Activated CD4-positive, alpha-beta T cell treated with anti-CD3 and anti-CD28 coated beads, Interleukin-2, amount 10 ng/mL, durations not matched to agents 7 days and 5 days (primary cell): ENCODE data around the gene MPDU1. TPM values are rescaled to one million over a fixed set of nuclear protein-coding genes. Genes with fewer than 3 reads are reported as not detected.
"Not testable (repeated sequence)": the region's sequence is repeated elsewhere in the genome, so short reads cannot be mapped to it uniquely, and the experiment has no call there.

ENCODE experiments used
- CTCF ChIA-PET: fragments of 350-600 bp; sonication (Branson Sonifier 250); formaldehyde crosslinking; loops from one replicate; lab custom pipeline; 2021; ENCODE audit warnings: antibody characterized with exemption; lab: Charles Lee
- POLR2A ChIA-PET: fragments of 350-600 bp; sonication (Branson Sonifier 250); formaldehyde crosslinking; loops from one replicate; lab custom pipeline; 2021; ENCODE audit warnings: antibody characterized with exemption; lab: Charles Lee
- DNase-seq: peaks from one replicate; pipeline ENCODE4 v3.0.0-alpha.2; 2020
- H3K27ac Mint-ChIP-seq: one replicate; pipeline ENCODE4 v1.8.0; 2021; ENCODE audit warnings: mild to moderate bottlenecking, moderate library complexity, mixed read lengths
- H3K27me3 Mint-ChIP-seq: one replicate; pipeline ENCODE4 v1.8.0; 2021; ENCODE audit warnings: mixed read lengths
- H3K36me3 Mint-ChIP-seq: one replicate; pipeline ENCODE4 v1.8.0; 2021; ENCODE audit warnings: low read depth, mixed read lengths
- H3K4me1 Mint-ChIP-seq: one replicate; pipeline ENCODE4 v1.8.0; 2021; ENCODE audit warnings: mixed read lengths
- H3K4me3 Mint-ChIP-seq: one replicate; pipeline ENCODE4 v1.8.0; 2021; ENCODE audit warnings: mild to moderate bottlenecking, moderate library complexity, mixed read lengths
- H3K9me3 Mint-ChIP-seq: one replicate; pipeline ENCODE4 v1.8.0; 2021; ENCODE audit warnings: mixed read lengths
- total RNA-seq, 2 experiments: library from RNA; stranded (reverse); gene quantifications; one replicate each; pipeline ENCODE4 v1.2.3, GENCODE V29; 2021

The MPDU1 gene
- total RNA-seq, 2 experiments from 2014 or later: 62.3 to 81.7 TPM

DNA sequence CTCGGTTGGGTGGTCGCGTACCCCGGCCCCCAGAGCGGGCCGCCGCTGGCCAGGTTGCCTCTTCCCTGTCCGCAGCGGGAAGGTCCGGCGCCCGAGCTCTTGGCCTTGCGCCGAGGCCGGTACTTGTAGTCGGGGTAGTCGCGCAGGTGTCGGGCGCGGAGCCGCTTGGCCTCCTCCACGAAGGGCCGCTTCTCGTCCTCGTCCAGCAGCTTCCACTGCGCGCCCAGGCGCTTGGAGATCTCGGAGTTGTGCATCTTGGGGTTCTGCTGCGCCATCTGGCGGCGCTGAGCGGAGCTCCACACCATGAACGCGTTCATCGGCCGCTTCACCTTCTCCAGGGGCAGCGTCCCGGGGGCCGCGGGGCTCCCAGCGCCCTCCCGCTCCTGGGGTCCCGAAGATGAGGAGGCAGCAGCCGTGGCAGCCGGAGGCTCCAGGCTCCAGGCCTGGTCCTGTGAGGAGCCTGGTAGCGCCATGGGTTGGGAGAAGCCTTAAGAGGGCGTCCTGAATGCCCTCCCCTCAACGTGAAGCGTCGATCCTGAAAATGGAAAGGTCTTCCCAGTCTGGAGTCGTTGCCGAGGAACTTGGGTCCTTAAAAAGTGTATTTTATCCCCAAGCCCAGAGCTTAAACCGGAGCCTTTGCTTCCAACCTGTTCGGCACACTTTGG is 5.7 kb downstream of the MPDU1 start:
- no peaks in the 10 kb centered on the region for H3K9me3 Mint-ChIP-seq
- CTCF ChIA-PET: interaction anchor here (0.6 to 2.7 kb wide), 25 partner anchors 9 to 252 kb away, joined by 3 to 18 read pairs (median 3); partner anchors contain the start of genes FXR2, SAT2, SENP3 and TP53
- POLR2A ChIA-PET: interaction anchor here (1.0 kb wide), 1 partner anchor 15 kb away, joined by 3 read pairs; no protein-coding TSS in a partner anchor
- no peak overlapping the region for H3K27ac Mint-ChIP-seq
- no peaks in the 10 kb centered on the region for H3K27me3 Mint-ChIP-seq
- no peak overlapping the region for H3K4me3 Mint-ChIP-seq
- H3K36me3 Mint-ChIP-seq: peaks cover 39% of the 10 kb centered on the region
- DNase-seq: peak; percentile 74
- peaks cover 19% of the 10 kb centered on the region for H3K4me1 Mint-ChIP-seq

DNA sequence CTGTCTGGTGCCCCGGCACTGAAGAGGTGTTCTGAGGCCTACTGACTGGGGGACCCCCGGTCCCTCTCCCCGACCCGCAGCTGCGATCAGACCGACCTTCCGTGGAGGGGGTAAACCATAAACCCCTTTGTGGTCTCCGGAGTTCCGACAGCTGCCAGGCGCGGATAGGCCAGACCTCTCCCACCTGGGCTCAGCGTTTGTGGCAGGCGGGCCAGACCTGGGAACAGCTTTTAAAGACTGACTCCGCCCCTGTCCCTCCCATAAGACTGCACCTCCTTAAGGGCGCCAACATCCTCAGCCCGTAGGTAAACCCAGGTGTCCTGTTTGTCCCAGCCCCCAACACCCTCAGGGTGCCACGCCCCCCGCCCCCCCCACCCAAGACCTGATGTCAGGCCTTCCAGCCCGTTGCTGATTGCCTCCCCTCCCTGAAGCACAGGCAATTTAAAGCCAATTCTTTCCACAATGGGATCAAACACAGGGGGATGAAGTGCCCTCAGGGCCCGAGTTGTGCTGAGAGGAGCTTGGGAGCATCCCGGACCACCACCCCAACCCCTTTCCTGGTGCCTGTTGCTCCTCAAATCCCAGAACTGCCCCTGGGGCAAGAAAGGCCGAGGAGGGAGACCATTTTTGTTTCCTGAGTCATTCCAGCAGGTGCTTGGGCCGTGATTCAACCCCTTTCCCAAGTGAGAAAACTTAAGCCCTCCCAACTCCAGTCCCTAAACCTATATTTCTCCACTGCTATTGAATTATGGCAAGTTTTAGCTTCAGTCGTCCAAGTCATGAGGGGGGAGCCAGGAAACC is 6.4 kb downstream of the MPDU1 start, which contains the start of gene SOX15:
Gene SOX15, minus strand, starts transcription at position 204 of the 801 bp plus-strand sequence. CDS start 418 bp downstream, outside the sequence.
- H3K4me3 Mint-ChIP-seq: no peak within 1 kb of the TSS
- peaks cover 37% of the 10 kb centered on the region for H3K36me3 Mint-ChIP-seq
- H3K27me3 Mint-ChIP-seq: no peaks in the 10 kb centered on the region
- H3K9me3 Mint-ChIP-seq: no peaks in the 10 kb centered on the region
- ChIA-PET POLR2A (no interaction called here), CTCF (interaction anchor here (0.6 to 2.7 kb wide), 16 partner anchors 9 to 225 kb away, joined by 3 to 18 read pairs (median 4); partner anchors contain the start of genes FXR2, SAT2 and SENP3)
- H3K4me1 Mint-ChIP-seq: peaks cover 12% of the 10 kb centered on the region
- no peak for DNase-seq
- peak within 1 kb of the TSS; percentile 25 for H3K27ac Mint-ChIP-seq

DNA sequence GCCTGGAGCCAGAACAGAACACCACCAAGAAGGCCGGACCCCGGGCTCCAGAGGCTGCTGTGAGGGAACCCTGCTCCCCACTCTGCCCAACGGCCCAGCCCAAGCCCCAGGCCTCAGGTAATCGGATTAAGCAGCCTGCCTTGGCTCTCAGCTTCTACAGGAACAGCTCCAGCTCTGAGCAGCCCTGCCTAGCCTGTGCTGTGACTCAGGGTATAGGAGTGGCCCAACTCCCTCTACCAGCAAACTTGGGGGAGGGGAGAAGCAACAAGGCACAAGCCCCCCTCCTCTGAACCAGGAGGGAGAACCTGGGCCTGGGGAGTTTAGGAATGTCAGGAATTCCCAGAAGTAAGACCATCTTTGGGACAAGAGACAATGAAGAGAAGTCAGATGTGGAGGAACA is 7.1 kb downstream of the MPDU1 start:
- Mint-ChIP-seq H3K27me3 (no peaks in the 10 kb centered on the region), H3K4me3 (no peak overlapping the region), H3K9me3 (no peaks in the 10 kb centered on the region), H3K36me3 (peaks cover 42% of the 10 kb centered on the region), H3K4me1 (peaks cover 6% of the 10 kb centered on the region), H3K27ac (peak overlapping the region; percentile 25)
- ChIA-PET POLR2A (no interaction called here), CTCF (interaction anchor here (1.6 to 2.7 kb wide), 3 partner anchors 11 to 154 kb away, joined by 3 to 16 read pairs (median 11); partner anchors contain the start of gene SENP3)
- DNase-seq: no peak

DNA sequence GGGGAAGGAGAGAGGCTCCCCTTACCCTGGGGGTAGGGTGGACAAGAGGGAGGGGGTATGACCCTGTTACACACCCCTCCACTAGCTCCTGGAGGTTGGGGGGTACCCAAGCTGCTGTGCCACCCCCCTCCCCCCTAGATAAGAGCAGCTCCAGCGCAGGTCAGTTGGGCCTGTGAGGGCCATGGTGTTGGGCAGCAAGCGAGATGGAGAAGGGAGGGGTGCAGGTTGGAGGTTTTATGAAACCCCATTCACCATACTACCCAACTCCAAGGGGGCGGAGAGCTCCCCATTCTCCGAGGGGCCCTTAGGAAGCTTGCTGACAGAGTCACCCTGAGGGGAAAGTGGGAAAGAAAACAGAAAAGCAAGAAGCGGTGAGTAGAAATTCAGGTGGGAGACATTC is 7.9 kb downstream of the MPDU1 start:
- Mint-ChIP-seq H3K36me3 (peaks cover 47% of the 10 kb centered on the region), H3K9me3 (no peaks in the 10 kb centered on the region), H3K4me1 (peaks cover 4% of the 10 kb centered on the region), H3K27me3 (no peaks in the 10 kb centered on the region), H3K27ac (peak overlapping the region; percentile 46), H3K4me3 (no peak overlapping the region)
- POLR2A ChIA-PET: no interaction called here
- DNase-seq: no peak
- CTCF ChIA-PET: interaction anchor here (0.7 to 1.1 kb wide), 4 partner anchors 9 to 96 kb away, joined by 3 to 5 read pairs (median 4); partner anchors contain the start of genes FXR2, TP53 and WRAP53

DNA sequence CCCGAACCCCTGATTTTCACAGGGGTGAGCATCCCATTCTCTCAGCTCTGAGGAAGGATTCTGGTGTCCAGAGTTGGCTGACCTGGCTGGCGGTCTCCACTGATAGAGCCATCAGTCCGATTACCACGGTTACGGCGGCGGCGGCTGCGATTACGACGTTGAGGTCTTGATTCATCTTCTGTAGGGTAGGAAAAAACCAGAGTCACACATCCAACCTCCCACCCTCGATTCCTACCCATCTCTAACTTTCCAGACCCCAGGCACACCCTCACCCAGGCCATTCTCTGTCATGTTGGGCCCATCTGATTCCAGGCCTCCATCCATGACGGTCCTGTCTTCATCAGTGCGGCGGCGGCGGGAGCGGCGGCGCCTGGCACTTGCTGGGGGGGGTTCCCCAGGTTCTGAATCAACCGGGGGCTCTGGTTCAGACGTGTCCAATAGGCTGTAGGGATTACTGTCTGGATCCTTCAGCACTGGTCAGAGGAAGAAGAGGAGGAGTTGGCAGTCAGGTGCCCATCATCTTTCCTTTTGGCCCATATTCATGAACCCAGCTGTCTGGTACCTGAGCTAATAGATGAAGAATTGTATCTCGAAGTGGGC is 8.9 kb downstream of the MPDU1 start:
- no peaks in the 10 kb centered on the region for H3K9me3 Mint-ChIP-seq
- no peak for DNase-seq
- ChIA-PET POLR2A (no interaction called here), CTCF (interaction anchor here (0.7 to 1.4 kb wide), 3 partner anchors 9 to 95 kb away, joined by 3 to 5 read pairs (median 4); partner anchors contain the start of genes MPDU1, TP53 and WRAP53)
- H3K4me3 Mint-ChIP-seq: no peak overlapping the region
- H3K36me3 Mint-ChIP-seq: peaks cover 45% of the 10 kb centered on the region
- H3K27ac Mint-ChIP-seq: no peak overlapping the region
- no peaks in the 10 kb centered on the region for H3K27me3 Mint-ChIP-seq
- H3K4me1 Mint-ChIP-seq: peaks cover 4% of the 10 kb centered on the region

DNA sequence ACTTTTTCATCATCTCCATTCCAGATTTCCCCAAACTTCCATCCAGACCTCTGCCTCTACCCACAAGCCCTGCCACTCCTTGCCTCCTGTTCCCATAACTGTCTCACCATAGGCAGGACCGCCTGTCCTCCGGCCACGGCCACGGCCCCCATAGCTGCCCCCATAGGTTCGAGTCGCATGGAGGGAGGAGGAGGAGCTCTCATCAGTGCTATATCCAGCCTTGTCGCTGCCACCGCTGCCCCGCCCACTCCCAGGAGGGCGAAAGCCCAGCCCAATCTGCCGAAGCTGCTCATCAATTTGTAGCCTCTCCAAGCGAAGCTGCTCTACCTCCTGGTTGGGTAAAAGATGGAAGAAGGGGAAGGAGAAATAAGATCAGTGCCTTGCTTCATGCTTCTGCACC is 9.6 kb downstream of the MPDU1 start:
- Mint-ChIP-seq H3K27me3 (no peaks in the 10 kb centered on the region), H3K4me1 (peaks cover 4% of the 10 kb centered on the region), H3K9me3 (no peaks in the 10 kb centered on the region), H3K4me3 (no peak overlapping the region), H3K27ac (no peak overlapping the region), H3K36me3 (peaks cover 38% of the 10 kb centered on the region)
- ChIA-PET CTCF (interaction anchor here (1.4 kb wide), 1 partner anchor 10 kb away, joined by 4 read pairs; the partner anchor contains the start of gene MPDU1), POLR2A (no interaction called here)
- no peak for DNase-seq

DNA sequence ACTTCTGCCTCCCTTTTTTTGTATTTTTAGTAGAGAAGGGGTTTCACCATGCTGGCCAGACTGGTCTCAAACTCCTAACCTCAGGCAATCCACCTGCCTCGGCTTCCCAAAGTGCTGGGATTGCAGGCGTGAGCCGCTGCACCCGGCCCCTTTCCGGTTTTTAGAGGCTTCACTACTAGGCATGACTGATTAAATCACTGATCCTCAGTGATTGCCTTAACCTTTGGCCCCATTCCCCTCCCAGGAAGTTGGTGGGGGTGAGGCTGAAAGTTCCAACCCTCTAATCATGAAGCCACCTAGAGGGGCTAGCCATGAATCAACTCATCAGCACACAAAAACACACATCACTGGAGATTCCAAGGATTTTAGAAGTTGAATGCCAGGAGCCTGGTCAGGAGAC is 13.9 kb downstream of the MPDU1 start:
- peaks cover 46% of the 10 kb centered on the region for H3K36me3 Mint-ChIP-seq
- CTCF ChIA-PET: not testable (repeated sequence)

DNA sequence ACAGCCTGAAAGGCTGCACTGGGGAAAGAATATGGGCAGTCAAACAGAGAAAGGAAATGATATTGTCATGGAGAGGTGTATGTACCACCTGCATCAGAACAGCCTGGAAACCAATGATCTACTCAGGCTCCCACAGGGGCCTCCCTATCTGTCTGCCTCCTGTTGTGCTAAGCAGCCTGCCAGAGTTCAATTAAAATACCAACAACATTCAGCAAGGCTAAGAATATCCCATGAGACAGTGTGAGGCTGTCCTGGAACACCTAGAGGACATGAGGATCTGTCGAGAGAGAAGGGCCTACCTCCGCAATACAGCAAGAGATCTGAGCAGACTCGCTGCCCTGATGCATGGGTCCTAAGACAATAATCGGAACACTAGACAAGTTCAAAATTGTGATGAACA is 22.6 kb downstream of the MPDU1 start:
- Mint-ChIP-seq H3K27ac (no peak overlapping the region), H3K36me3 (peaks cover 30% of the 10 kb centered on the region), H3K9me3 (no peaks in the 10 kb centered on the region), H3K27me3 (no peaks in the 10 kb centered on the region), H3K4me3 (no peak overlapping the region), H3K4me1 (peaks cover 9% of the 10 kb centered on the region)
- POLR2A ChIA-PET: no interaction called here
- DNase-seq: no peak
- CTCF ChIA-PET: no interaction called here

More for the DNA sequence above, 13.9 kb downstream of the MPDU1 start:
- H3K27me3 Mint-ChIP-seq, H3K9me3 Mint-ChIP-seq, DNase-seq, H3K27ac Mint-ChIP-seq, H3K4me1 Mint-ChIP-seq, H3K4me3 Mint-ChIP-seq, POLR2A ChIA-PET: not testable (repeated sequence)

DNA sequence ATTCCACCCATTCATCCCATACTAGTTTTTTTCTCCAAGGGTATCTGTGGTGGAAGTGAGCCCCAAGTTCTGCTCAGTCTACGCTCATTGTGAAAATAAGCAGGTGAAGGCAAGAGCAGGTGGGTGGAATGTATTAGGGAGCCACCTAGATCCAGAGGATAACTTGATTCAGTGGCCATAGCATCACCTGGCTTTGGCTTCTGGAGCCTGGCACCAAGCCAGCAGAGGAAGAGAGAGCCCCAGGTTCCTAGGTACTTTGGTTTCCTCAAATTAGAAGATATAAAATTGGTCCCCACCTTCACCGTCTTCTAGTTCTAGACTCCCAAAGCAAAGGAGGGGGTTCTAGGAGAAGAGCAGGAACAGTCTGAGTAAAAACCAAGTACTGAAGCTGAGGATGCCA is 27.0 kb downstream of the MPDU1 start:
- Mint-ChIP-seq H3K4me3 (no peak overlapping the region), H3K27ac (no peak overlapping the region), H3K4me1 (peaks cover 35% of the 10 kb centered on the region), H3K36me3 (peaks cover 15% of the 10 kb centered on the region), H3K9me3 (no peaks in the 10 kb centered on the region), H3K27me3 (no peaks in the 10 kb centered on the region)
- ChIA-PET POLR2A (no interaction called here), CTCF (interaction anchor here (1.3 to 1.9 kb wide), 2 partner anchors 10 to 50 kb away, joined by 3 to 6 read pairs; partner anchors contain the start of gene SENP3)
- DNase-seq: no peak

DNA sequence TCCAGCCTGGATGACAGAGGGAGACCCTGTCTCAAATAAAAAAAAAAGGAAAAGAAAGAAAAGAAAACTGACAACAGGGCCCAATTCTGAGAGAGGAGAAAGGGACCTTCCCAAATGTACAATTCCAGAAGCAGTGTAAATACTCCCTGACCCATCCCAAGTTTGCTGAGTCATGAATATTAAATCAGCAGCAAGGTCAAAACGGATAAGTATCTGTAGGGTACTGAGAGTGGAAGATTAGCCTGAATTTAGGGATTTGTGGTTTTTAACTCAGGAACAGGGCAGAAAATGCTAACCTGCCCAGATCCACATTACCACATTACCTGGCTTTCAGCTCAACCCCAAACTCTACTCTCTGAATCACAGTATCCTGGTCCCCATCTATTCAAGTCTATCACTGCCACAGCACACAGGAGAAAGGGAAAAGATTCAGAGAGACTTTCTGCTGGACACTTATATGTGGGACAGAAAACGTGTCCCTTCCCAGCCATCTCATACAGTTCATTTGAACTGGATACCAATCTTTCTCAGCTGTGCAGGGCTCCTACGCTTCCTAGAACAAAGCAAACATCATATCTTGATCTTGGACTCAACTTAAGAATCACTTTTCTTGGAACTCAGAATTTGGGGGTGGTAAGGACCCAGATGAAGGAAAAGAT is 28.1 kb downstream of the MPDU1 start:
- DNase-seq: no peak
- POLR2A ChIA-PET: no interaction called here
- Mint-ChIP-seq H3K27me3 (no peaks in the 10 kb centered on the region), H3K9me3 (no peaks in the 10 kb centered on the region), H3K27ac (no peak overlapping the region), H3K36me3 (peaks cover 10% of the 10 kb centered on the region), H3K4me1 (peaks cover 35% of the 10 kb centered on the region), H3K4me3 (no peak overlapping the region)
- CTCF ChIA-PET: interaction anchor here (0.6 to 1.9 kb wide), 7 partner anchors 9 to 498 kb away, joined by 3 to 6 read pairs (median 3); partner anchors contain the start of gene SENP3

DNA sequence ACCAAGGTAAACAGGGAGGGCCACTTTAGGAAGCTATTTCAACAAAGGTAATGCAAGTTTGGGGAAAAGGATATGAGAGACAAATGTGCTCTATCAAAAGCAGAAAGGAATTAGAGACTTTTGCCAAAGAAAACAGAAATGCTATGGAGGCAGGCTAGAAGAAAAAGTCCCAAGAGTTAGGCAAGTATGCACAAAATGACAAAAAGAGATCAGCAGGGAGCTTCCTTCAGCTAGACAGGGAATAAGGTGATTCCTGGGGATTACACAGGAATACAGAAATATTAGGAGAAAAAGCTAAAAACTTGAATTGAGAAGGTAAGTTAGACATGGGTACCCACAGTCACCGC is 28.6 kb downstream of the MPDU1 start:
- Mint-ChIP-seq H3K27ac (no peak overlapping the region), H3K4me1 (peaks cover 35% of the 10 kb centered on the region), H3K9me3 (no peaks in the 10 kb centered on the region), H3K4me3 (peak overlapping the region; percentile 9), H3K36me3 (peaks cover 10% of the 10 kb centered on the region), H3K27me3 (no peaks in the 10 kb centered on the region)
- DNase-seq: no peak
- POLR2A ChIA-PET: no interaction called here
- CTCF ChIA-PET: interaction anchor here (0.6 to 1.9 kb wide), 4 partner anchors 9 to 96 kb away, joined by 3 to 6 read pairs (median 3); partner anchors contain the start of gene SENP3
